Muscle of leg (tissue), 16 donors: Measurements from ENCODE around the gene SCG5. TPM values are rescaled to one million over a fixed set of nuclear protein-coding genes. Genes with fewer than 3 reads are reported as not detected.
A peak's percentile ranks its signal among the peaks of the same experiment; 100 is the strongest.
"Not testable (repeated sequence)": the region's sequence is repeated elsewhere in the genome, so short reads cannot be mapped to it uniquely, and the experiment has no call there.

Experiments
- DNase-seq: peaks from one replicate; pipeline ENCODE4 v3.0.0; 2013
- H3K27ac ChIP-seq: one replicate; pipeline ENCODE4 v1.5.1; 2013; ENCODE audit warnings: mild to moderate bottlenecking, low read length, control low read depth
- H3K27me3 ChIP-seq: one replicate; pipeline ENCODE4 v1.6.1; 2013; ENCODE audit warnings: low read length; ENCODE audit not compliant: control insufficient read depth, insufficient read depth
- H3K36me3 ChIP-seq: one replicate; pipeline ENCODE4 v1.6.1; 2013; ENCODE audit warnings: low read length; ENCODE audit not compliant: control insufficient read depth, insufficient read depth
- H3K4me1 ChIP-seq: one replicate; pipeline ENCODE4 v1.6.1; 2013; ENCODE audit warnings: low read length; ENCODE audit not compliant: control insufficient read depth, insufficient read depth
- H3K4me3 ChIP-seq: one replicate; pipeline ENCODE4 v1.5.1; 2013; ENCODE audit warnings: low read length, control low read depth
- H3K9me3 ChIP-seq: replicated peaks from 2 replicates; pipeline ENCODE4 v1.6.1; 2013; ENCODE audit warnings: low read depth, low read length; ENCODE audit not compliant: control insufficient read depth
- WGBS: methylation state at CpG from one replicate; pipeline ENCODE4 v1.1.5; 2013; ENCODE audit warnings: missing lambda C conversion rate; ENCODE audit not compliant: insufficient coverage; 5-methylcytosine and 5-hydroxymethylcytosine counted together
- long read RNA-seq, 11 donors: transcript quantifications; one replicate each; lab custom pipeline, GENCODE V29; 2026
- polyA plus RNA-seq, 8 donors: library from polyadenylated mRNA; unstranded; fragments of 120-200 nt; gene quantifications; one replicate each; pipeline versions ENCODE4 v1.2.1 to v1.2.3, GENCODE V29; 2013; ENCODE audit warnings: inconsistent platforms in 1 of 8, low replicate concordance in 1 of 8; ENCODE audit not compliant: insufficient read length in 8 of 8, insufficient read depth in 1 of 8
- total RNA-seq: library from RNA; stranded (reverse); fragments of 120-200 nt; gene quantifications from one replicate; pipeline ENCODE4 v1.2.4, GENCODE V29; 2013

The SCG5 gene, protein sequence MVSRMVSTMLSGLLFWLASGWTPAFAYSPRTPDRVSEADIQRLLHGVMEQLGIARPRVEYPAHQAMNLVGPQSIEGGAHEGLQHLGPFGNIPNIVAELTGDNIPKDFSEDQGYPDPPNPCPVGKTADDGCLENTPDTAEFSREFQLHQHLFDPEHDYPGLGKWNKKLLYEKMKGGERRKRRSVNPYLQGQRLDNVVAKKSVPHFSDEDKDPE
- total RNA-seq (20.0 TPM), polyA plus RNA-seq (10 to 100 TPM in 7 of 8 donors, 1 to 10 TPM in 1; 8.0 to 25.9 (median 12.6) TPM)
- long read RNA-seq, donor 1, partial matches to known transcripts = 0 of 1 reads
- long read RNA-seq, donor 1, other reads (novel, unspliced or antisense) = 0 of 1 reads
- long read RNA-seq, donor 2 = 0 reads
- long read RNA-seq, donor 3, transcript SCG5-201 (6 exons, 1,238 nt) = major isoform, 6 of 7 reads
- long read RNA-seq, donor 3, partial matches to known transcripts = 0 of 7 reads
- long read RNA-seq, donor 3, other reads (novel, unspliced or antisense) = 0 of 7 reads
- long read RNA-seq, donor 4, partial matches to known transcripts = 0 of 6 reads
- long read RNA-seq, donor 4, other reads (novel, unspliced or antisense) = 0 of 6 reads
- long read RNA-seq, donor 5, transcript SCG5-202 (6 exons, 1,235 nt) = major isoform, 6 of 16 reads
- long read RNA-seq, donor 5, partial matches to known transcripts = 5 of 16 reads
- long read RNA-seq, donor 5, other reads (novel, unspliced or antisense) = 0 of 16 reads
- long read RNA-seq, donor 6, partial matches to known transcripts = 0 of 5 reads
- long read RNA-seq, donor 6, other reads (novel, unspliced or antisense) = 0 of 5 reads
- long read RNA-seq, donor 7, transcript SCG5-202 (6 exons, 1,235 nt) = major isoform, 6 of 9 reads
- long read RNA-seq, donor 7, partial matches to known transcripts = 0 of 9 reads
- long read RNA-seq, donor 7, other reads (novel, unspliced or antisense) = 0 of 9 reads
- long read RNA-seq, donor 8, partial matches to known transcripts = 0 of 6 reads
- long read RNA-seq, donor 8, other reads (novel, unspliced or antisense) = 0 of 6 reads
- long read RNA-seq, donor 9, partial matches to known transcripts = 0 of 4 reads
- long read RNA-seq, donor 9, other reads (novel, unspliced or antisense) = 0 of 4 reads
- long read RNA-seq, donor 10, transcript SCG5-202 (6 exons, 1,235 nt) = major isoform, 9 of 12 reads
- long read RNA-seq, donor 10, partial matches to known transcripts = 0 of 12 reads
- long read RNA-seq, donor 10, other reads (novel, unspliced or antisense) = 0 of 12 reads
- long read RNA-seq, donor 11, transcript SCG5-202 (6 exons, 1,235 nt) = major isoform, 6 of 10 reads
- long read RNA-seq, donor 11, partial matches to known transcripts = 0 of 10 reads
- long read RNA-seq, donor 11, other reads (novel, unspliced or antisense) = 0 of 10 reads

DNA sequence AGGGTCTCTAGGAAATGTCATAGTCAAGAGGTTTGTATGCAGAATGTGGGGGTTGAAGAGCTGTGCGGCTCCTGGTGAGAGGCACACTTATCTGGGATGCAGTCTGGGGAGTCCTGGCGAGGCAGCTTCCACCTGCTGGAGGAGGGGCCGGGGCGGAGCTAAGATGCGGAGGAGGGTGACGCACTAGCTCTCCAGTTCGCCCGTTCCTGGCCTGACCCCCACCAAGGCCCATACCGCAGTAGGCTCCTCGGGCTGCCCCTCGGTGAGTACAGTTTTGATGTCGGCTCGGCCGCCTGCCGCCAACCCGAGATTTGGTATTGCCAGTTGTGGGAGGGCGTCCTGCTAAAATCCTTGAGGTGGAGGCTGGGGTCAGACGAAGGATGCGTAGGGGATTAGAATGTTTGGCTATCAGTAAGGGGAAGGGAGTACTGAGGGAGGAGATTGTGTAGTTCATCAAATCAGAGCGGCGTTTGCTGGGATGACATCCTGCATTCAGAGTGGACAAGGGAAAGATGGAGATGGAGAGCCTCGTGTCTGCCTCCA lies at the start of gene SCG5:
Gene SCG5, plus strand, starts transcription at position 194 of the 543 bp plus-strand sequence. CDS start 1,883 bp downstream, outside the sequence.
- peaks cover 3% of the 10 kb centered on the region for H3K4me1 ChIP-seq
- H3K36me3 ChIP-seq = peaks cover 8% of the 10 kb centered on the region
- peak; percentile 88 for DNase-seq
- H3K4me3 ChIP-seq = peak within 1 kb of the TSS; percentile 40
- H3K9me3 ChIP-seq = no peaks in the 10 kb centered on the region
- H3K27ac ChIP-seq = peak within 1 kb of the TSS; percentile 52
- 9% methylated on average over 19 of the region's 22 CpGs for WGBS
- H3K27me3 ChIP-seq = no peaks in the 10 kb centered on the region

DNA sequence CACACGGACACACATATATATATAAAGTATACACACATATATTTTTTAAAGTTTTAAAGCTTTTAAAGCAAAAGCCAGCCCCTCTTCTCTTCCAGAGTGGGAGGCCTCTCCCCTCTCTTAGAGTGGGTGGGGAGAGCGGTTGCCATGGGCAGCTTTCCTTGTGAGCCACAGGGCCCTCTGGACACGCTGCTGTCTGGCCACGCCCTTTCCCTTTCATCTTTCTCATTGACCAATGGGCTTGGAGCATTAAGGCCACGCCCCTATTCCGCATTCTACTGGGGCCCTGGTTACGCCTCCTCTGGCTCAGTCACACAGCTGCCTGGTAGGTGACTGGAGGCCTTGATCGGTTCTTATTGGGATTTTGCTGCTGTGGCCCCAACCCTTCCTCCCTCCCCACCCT lies 48.4 kb upstream of the SCG5 start, which contains the start of gene GOLGA8N:
Gene GOLGA8N, plus strand, starts transcription at position 306 of the 400 bp plus-strand sequence.
- not testable (repeated sequence) for H3K4me3 ChIP-seq, DNase-seq, H3K9me3 ChIP-seq, H3K27ac ChIP-seq, H3K36me3 ChIP-seq, H3K27me3 ChIP-seq, H3K4me1 ChIP-seq
- WGBS = no CpG with 5 or more reads among the region's 8 CpGs

- not testable (repeated sequence) for H3K4me3 ChIP-seq, H3K4me1 ChIP-seq, H3K27me3 ChIP-seq, H3K9me3 ChIP-seq, H3K27ac ChIP-seq, H3K36me3 ChIP-seq, DNase-seq
- WGBS = no CpG with 5 or more reads among the region's 2 CpGs
These were observed 32.0 kb upstream of the SCG5 start for GRCh38 chr15:32609518-32609917.

GRCh38 chr15:32610719-32611118 lies 30.8 kb upstream of the SCG5 start:
- no CpG with 5 or more reads among the region's 3 CpGs for WGBS

GRCh38 chr15:32614712-32615050 lies 26.8 kb upstream of the SCG5 start:
- WGBS = no CpG with 5 or more reads among the region's 16 CpGs
- not testable (repeated sequence) for H3K9me3 ChIP-seq, H3K4me1 ChIP-seq, H3K27me3 ChIP-seq, H3K36me3 ChIP-seq, DNase-seq
- peak overlapping the region; percentile 56 for H3K4me3 ChIP-seq
- H3K27ac ChIP-seq = peak overlapping the region; percentile 84

More at GRCh38 chr15:32610719-32611118, 30.8 kb upstream of the SCG5 start:
- H3K27me3 ChIP-seq, H3K9me3 ChIP-seq, H3K4me1 ChIP-seq, H3K4me3 ChIP-seq, H3K36me3 ChIP-seq, H3K27ac ChIP-seq: not testable (repeated sequence)
- peak; percentile 37 for DNase-seq

DNA sequence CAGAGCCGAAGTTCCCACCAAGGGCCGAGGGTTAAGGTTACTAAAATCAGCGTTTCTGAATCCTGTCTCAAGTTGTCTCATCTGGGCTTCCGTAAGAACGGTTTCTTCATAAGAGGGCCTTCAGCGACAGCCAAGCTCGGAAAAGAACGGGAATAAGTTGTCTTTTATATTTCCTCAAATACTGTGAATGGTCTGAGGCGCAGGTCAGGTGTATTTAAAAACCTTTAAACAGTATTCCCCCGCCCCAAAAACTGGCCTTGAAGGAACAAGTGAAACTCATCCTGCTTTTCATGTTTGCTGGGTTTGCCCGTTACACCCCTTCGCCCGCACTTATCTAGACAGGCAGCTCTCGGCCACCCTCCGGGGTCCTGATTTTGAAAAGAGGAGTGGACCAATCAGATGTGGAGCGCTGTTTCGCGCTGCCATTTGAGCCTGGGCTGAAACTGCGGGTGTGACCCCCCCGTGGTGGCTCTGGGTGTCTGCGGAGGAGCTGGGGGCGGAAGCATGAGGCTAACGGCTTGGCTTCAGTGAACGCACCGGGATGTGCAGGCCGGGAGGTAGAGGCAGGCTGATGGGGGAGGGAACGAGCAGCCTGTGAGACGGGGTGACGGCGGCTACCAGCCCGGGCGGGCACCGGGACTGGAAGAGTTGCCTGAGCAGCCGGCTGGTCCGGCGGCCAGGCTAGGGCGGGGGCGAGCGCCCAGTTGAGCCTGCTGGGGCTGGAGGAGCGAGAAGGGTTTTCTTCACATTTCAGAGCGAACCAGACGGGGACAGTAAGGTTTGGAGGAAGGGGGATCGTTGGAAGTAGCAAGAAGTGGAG lies 26.2 kb upstream of the SCG5 start, which contains the start of gene ARHGAP11A:
Gene ARHGAP11A, plus strand, starts transcription at position 454 of the 820 bp plus-strand sequence. CDS start 708 bp downstream, outside the sequence.
- not testable (repeated sequence) for H3K4me1 ChIP-seq, H3K27me3 ChIP-seq, H3K9me3 ChIP-seq, H3K36me3 ChIP-seq
- peak; percentile 97 for DNase-seq
- peak within 1 kb of the TSS; percentile 84 for H3K27ac ChIP-seq
- WGBS = 0% methylated on average over 9 of the region's 43 CpGs
- H3K4me3 ChIP-seq = peak within 1 kb of the TSS; percentile 56

DNA sequence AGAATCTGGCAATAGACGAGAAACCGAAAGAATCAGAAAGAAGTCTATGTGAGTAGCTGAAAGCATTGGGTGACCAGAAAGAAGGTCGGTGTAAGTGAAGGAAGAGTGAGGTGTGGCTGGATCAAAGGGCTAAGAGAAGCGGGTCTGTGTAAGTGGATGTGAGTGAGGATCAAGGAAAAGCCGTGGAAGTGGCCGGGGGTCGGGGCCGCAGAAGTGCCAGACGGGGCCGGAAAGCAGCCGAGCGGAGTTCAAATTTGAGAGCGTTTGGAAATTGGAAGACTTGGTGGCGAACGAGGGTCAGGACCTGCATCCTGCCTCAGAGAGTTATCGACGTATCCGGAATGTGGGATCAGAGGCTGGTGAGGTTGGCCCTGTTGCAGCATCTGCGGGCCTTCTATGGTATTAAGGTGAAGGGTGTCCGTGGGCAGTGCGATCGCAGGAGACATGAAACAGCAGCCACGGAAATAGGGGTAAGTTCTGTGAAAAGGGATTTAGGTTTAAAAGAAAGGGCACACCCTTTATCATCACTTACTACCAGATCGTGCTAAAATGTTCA lies 25.6 kb upstream of the SCG5 start:
- H3K27me3 ChIP-seq, H3K36me3 ChIP-seq, H3K4me1 ChIP-seq, H3K27ac ChIP-seq, H3K9me3 ChIP-seq: not testable (repeated sequence)
- WGBS = 0% methylated on average over 2 of the region's 24 CpGs
- DNase-seq = peak; percentile 17
- H3K4me3 ChIP-seq = peak overlapping the region; percentile 56

DNA sequence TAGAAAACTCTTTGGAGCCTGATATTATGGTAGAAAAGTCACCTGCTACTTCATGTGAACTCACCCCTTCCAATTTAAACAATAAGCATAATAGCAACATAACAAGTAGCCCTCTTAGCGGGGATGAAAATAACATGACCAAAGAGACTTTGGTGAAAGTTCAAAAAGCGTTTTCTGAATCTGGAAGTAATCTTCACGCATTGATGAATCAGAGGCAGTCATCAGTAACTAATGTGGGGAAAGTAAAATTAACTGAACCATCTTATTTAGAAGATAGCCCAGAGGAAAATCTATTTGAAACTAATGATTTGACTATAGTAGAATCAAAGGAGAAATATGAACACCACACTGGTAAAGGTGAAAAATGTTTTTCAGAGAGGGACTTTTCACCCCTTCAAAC lies 5.1 kb upstream of the SCG5 start:
- H3K27me3 ChIP-seq = no peaks in the 10 kb centered on the region
- no peak overlapping the region for H3K4me3 ChIP-seq
- no peaks in the 10 kb centered on the region for H3K9me3 ChIP-seq
- no CpG with 5 or more reads among the region's 3 CpGs for WGBS
- H3K4me1 ChIP-seq = peaks cover under 1% of the 10 kb centered on the region
- H3K36me3 ChIP-seq = peaks cover 18% of the 10 kb centered on the region
- DNase-seq = no peak
- no peak overlapping the region for H3K27ac ChIP-seq
